Endometrial microvascular endothelial cells (primary cell): Measurements from ENCODE around the gene OR10A3. TPM values are rescaled to one million over a fixed set of nuclear protein-coding genes. Genes with fewer than 3 reads are reported as not detected.

Experiments used
- in situ Hi-C: cut with HindIII; loops from 2 replicates; pipeline ENCODE4 v1.10.0; 2017; ENCODE audit warnings: low sequenced_read_pairs, low pct_unique_long_range_greater_than_20kb; ENCODE audit errors: inconsistent ontology term
- total RNA-seq: library from RNA; depleted of rRNA; stranded (reverse); fragments of >200 nt; gene quantifications from one replicate; pipeline ENCODE4 v1.2.3, GENCODE V29; 2015; ENCODE audit errors: inconsistent ontology term

OR10A3 gene
- not detected for total RNA-seq

- in situ Hi-C loops = no loop called here
Observed at GRCh38 chr11:7941608-7942007, at the start of gene OR10A3. TSS of gene OR10A3 (minus strand) at chr11:7941708. CDS start at chr11:7939520, 2,188 bp downstream.

- in situ Hi-C loops = loop anchor here (25.0 kb wide), 1 partner anchor 100 kb away; no protein-coding TSS in a partner anchor
Observed at GRCh38 chr11:7987560-7987883, 46.0 kb upstream of the OR10A3 start.

- in situ Hi-C loops = loop anchor here (25.0 kb wide), 1 partner anchor 100 kb away; no protein-coding TSS in a partner anchor
Observed at GRCh38 chr11:7986768-7987559, 45.5 kb upstream of the OR10A3 start, which contains the start of gene EIF3F. TSS of gene EIF3F (plus strand) at chr11:7987337. CDS start at chr11:7987353, 16 bp downstream.

GRCh38 chr11:7983832-7984590 lies 42.5 kb upstream of the OR10A3 start:
- in situ Hi-C loops = loop anchor here (25.0 kb wide), 1 partner anchor 97 kb away; no protein-coding TSS in a partner anchor

GRCh38 chr11:7982582-7983119 lies 41.1 kb upstream of the OR10A3 start:
- in situ Hi-C loops = loop anchor here (25.0 kb wide), 1 partner anchor 95 kb away; no protein-coding TSS in a partner anchor

GRCh38 chr11:7981619-7982157 lies 40.2 kb upstream of the OR10A3 start:
- in situ Hi-C loops = loop anchor here (25.0 kb wide), 1 partner anchor 94 kb away; no protein-coding TSS in a partner anchor

GRCh38 chr11:7977232-7977917 lies 35.9 kb upstream of the OR10A3 start:
- in situ Hi-C loops = loop anchor here (25.0 kb wide), 1 partner anchor 90 kb away; no protein-coding TSS in a partner anchor

GRCh38 chr11:7974668-7975067 lies 33.2 kb upstream of the OR10A3 start:
- in situ Hi-C loops = loop anchor here (25.0 kb wide), 1 partner anchor 87 kb away; no protein-coding TSS in a partner anchor

GRCh38 chr11:7973011-7973410 lies 31.5 kb upstream of the OR10A3 start:
- in situ Hi-C loops = no loop called here

- in situ Hi-C loops = no loop called here
Observed at GRCh38 chr11:7971846-7972245, 30.3 kb upstream of the OR10A3 start.

GRCh38 chr11:7969756-7970646 lies 28.5 kb upstream of the OR10A3 start:
- in situ Hi-C loops = no loop called here

- in situ Hi-C loops = no loop called here
Observed at GRCh38 chr11:7968686-7969085, 27.2 kb upstream of the OR10A3 start.

- in situ Hi-C loops = no loop called here
Observed at GRCh38 chr11:7967826-7968225, 26.3 kb upstream of the OR10A3 start.

GRCh38 chr11:7967097-7967496 lies 25.6 kb upstream of the OR10A3 start:
- in situ Hi-C loops = no loop called here

GRCh38 chr11:7965386-7965785 lies 23.9 kb upstream of the OR10A3 start, which contains the start of gene NLRP10:
TSS of gene NLRP10 (minus strand) at chr11:7965447. CDS start at chr11:7963495, 1,952 bp downstream.
- in situ Hi-C loops = no loop called here

- in situ Hi-C loops = no loop called here
Observed at GRCh38 chr11:7964873-7965272, 23.4 kb upstream of the OR10A3 start.

- in situ Hi-C loops = no loop called here
Observed at GRCh38 chr11:7964261-7964660, 22.8 kb upstream of the OR10A3 start.
